Measurements from ENCODE around the gene PIGR.

The PIGR gene

DNA sequence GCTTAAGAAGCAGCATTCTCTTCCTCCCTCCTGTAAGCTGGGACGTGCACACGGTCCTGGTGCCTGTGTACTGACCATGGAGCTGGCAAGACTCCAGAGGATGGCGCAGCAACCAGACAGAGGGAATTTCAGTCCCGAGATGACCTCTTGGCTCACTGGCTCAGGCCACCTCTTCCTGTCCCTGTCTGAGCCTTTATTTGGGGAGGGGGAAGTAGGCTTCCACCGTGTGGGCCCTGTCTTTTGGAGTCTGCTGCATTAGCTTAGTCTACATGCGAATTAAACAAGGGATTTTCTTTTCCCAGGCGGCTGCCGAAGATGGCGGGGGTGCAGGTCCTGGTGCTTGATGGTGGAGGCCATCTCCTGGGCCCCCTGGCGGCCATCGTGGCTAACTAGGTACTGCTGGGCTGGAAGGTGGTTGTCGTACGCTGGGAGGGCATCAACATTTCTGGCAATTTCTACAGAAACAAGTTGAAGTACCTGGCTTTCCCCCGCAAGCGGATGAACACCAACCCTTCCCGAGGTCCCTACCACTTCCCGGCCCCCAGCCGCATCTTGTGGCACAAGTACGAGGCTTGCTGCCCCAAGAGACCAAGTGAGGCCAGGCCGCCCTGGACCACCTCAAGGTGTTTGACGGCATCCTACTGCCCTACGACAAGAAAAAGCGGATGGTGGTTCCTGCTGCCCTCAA, 38.8 kb downstream of the PIGR start:
- DNase-seq: no peak

GRCh38 chr1:206905295-206906164, 40.7 kb downstream of the PIGR start:
- DNase-seq: peak; percentile 60

DNA sequence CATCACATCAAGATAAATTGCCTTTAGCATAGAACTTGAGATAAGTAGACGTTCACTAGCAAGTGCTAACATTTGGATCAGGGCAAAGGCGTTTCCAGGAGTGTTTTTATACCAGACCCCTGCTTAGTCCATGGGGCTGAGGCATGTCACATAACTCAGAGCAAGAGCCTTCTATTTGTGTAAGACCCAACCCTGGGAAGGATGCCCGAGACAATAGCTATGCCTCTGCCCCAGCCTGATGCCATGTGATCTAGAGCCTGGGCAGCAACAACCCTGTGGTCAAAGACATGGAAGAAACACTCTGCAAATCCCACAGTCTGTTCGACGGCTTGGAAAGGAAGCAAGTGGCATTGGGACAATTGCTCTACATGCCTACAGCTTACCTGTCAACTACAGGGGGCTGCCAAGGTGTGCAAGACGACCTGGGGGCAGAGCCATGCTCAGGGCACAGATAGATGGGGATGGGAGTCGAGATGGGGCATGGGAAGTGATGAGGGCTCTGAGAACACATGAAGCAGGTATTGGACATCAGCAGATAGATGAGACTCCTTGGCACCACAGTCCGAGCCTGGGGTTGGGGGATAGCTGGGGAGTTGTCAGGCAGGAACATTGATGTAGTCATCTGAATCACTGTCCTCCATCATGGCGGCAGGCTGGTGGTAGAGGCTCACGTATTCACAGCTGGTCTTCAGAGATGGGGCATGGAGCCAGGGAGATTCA, 41.7 kb downstream of the PIGR start:
- no peak for DNase-seq

- no peak for DNase-seq
Measured at GRCh38 chr1:206903687-206904086, 42.6 kb downstream of the PIGR start.

DNA sequence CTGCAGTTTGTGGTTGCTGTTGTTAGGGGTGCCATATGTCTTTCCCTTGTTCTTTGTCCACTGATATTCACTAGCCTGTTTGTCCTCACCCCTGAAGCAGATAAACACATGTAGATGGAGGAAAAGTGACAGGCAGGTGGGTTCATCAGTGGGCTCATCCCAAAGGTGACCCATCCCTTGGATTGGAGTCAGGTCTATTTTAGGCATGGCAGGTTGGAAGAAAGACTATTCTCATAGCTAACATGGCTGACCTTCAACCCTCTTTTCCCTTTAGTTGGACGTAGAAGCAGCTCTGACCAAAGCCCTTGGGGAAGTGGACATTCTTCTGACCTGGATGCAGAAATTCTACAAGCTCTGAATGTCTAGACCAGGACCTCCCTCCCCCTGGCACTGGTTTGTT, 43.6 kb downstream of the PIGR start:
- DNase-seq: no peak

DNA sequence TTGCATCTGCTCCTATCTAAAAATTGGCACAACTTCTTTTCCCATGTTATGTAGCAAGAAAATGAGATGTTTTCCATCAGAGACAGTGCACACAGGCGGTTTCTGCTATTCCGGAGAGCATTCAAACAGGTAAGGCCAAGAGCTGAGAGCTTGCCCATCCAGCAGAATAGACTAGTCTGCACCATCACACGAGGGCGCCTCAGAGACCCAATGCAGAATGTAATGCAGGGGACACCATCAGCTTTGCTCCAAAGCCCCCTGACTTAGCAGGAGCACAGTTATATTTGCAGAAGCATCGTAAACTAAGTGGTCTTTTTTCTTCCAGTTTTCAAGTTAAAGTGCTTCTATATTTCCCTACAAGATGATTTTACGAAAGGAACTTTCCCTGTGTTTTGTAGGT, 44.3 kb downstream of the PIGR start:
- no peak for DNase-seq

GRCh38 chr1:206900149-206900548, 46.1 kb downstream of the PIGR start:
- no peak for DNase-seq

GRCh38 chr1:206899717-206900116, 46.5 kb downstream of the PIGR start:
- no peak for DNase-seq

DNA sequence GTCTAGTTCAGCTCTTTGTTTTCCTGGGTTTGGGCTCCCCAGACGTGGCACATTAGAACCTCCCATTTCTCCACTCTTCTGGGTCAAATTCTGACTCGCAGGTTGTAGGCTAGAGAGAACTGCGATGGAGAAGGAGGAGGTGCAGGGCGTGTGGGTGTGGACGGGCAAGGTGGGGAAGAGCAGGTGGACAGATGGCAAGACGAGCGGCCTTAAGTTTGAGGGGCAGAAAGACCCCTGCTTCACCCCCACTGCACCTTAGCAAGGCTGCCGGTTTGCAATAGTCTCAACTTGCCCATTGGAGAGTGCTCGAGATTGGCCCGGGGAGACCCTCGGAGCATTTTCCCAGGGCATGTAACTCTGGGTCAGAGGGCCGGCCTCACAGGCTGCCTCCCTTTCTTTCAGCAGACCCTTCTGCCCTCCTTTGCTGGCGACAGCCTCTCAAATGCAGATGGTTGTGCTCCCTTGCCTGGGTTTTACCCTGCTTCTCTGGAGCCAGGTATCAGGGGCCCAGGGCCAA, 47.3 kb downstream of the PIGR start:
- DNase-seq: no peak

DNA sequence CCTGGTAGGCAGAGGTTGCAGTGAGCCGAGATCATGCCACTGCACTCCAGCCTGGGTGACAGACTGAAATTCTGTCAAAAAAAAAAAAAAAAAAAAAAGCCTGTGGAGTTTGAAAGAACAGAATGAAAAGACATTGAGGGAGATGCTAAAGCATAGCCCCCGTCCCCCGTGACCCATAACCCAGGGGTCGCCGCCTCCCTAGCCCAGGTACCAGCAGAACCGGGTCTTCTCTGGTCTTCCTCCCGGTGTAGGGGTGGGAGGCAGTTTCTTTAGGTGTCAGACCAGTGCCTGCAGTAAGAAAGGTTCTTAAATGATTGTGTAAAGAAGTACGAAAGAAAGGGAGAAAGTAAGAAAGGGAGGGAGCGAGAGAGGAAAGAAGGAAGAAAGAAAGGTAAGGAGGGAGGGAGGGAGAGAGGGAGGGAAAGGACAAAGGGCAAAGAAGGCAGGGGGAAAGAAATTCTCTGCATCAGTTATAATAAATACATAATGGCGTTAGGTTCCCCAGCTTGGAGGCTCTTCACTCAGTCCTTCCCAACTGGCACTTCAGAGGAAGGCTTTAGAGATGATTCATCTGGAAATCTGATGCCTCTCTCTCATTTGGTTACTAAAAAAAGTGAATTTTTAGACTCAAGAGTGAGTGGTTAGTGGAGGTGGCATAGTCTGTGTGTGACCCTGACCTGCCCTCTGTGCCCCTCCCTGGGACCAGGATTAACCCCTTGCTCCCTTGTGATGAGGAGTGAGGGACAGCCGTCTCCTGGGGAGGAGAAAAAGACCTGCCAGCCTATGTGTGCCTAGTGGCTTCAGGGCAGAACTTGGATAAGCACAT, 48.0 kb downstream of the PIGR start:
- DNase-seq: no peak

DNA sequence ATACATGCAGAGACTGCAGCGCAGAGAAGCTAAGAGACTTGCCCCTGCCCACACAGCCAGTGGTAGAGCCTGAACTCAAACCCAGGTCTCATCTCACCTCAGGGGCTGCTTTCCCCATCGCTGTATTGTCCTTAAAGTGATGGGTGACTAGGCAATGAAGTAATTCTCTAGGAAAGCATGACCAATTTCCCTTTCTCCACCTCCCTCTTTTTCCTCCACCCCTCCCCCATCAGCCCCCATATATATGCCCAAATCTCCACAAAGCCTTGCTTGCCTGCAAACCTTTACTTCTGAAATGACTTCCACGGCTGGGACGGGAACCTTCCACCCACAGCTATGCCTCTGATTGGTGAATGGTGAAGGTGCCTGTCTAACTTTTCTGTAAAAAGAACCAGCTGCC, 49.1 kb downstream of the PIGR start, which contains the start of gene IL24:
Gene IL24, plus strand, starts transcription at position 269 of the 400 bp plus-strand sequence. CDS start 390 bp downstream, outside the sequence.
- peak; percentile 52 for DNase-seq

DNA sequence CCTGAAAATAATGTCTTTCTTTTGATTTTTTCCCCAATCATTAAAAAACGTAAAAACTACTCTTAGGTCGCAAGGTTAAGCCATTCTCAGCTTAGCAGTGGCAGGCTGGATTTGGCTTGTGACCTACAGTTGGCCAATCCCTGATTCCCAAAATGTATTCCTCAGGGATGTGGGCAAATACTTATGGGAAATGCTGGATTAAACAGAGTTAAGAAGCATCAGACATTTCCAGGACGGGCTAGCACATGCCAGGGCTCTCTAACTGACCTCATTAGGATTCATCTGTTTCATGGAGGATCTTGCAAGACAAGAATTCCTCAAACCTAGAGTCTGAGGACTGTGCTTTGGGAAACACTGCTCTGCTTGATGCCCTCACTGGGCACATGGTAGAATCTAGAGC, 50.0 kb downstream of the PIGR start:
- no peak for DNase-seq

DNA sequence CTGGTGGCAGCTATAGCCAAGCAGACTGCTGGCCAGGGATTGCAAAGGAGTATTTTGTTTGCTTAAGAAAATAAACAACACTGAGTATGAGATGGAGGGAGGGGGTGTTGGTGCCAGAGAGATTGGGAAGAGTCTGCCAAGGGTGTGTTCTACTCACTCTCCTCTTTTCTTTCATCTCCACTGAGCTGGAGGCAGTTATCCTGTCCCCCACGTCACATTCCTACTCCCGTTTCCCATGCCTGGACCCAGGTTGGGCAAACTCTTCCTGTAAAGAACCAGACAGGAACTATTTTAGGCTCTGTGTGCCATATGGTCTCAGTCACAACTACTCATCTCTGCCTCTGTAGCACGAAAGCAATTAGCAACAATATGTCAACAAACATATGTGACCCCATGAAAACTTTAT, 50.4 kb downstream of the PIGR start:
- DNase-seq: no peak

GRCh38 chr1:206895325-206895724, 50.9 kb downstream of the PIGR start:
- no peak for DNase-seq

GRCh38 chr1:206893380-206893779, 52.9 kb downstream of the PIGR start:
- no peak for DNase-seq

GRCh38 chr1:206892351-206892984, 53.8 kb downstream of the PIGR start:
- DNase-seq: no peak

GRCh38 chr1:206891412-206891811, 54.9 kb downstream of the PIGR start:
- no peak for DNase-seq

- DNase-seq: no peak
Measured at GRCh38 chr1:206890125-206891060, 55.9 kb downstream of the PIGR start.

DNA sequence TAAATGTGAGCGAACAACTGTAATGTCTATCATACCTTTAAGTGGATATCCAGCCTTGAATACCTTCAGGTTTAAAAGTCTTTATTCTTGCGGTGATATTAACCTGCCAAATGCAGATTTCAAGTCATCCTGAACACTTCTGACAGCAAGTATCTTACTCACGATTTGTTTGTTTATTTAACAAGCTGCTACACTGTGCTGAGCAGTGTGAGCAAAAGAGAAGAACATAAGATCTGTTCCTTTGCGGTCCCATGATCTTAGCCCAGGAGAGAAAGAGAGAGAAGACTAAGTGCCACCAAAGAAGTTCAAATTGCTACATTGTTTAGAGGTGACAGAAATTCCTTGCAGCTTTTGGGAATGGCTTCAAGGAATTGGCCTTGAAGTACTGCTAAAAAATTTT, 58.6 kb downstream of the PIGR start:
- no peak for DNase-seq

GRCh38 chr1:206886831-206887230, 59.4 kb downstream of the PIGR start:
- DNase-seq: no peak

Measured in activated naive CD4-positive, alpha-beta T cell treated with anti-CD3 and anti-CD28 coated beads, Interleukin-2, amount 50 U/mL, for 16 hours (primary cell).